ENCODE data around the gene DKK3. TPM values are rescaled to one million over a fixed set of nuclear protein-coding genes. Genes with fewer than 3 reads are reported as not detected.
A peak's percentile ranks its signal among the peaks of the same experiment; 100 is the strongest.

Gene DKK3
- total RNA-seq, 3 donors from 2014 or later (not counting 1 experiment from before 2014, with no cell fraction given): 0.16 to 0.70 TPM; not detected in 1

DNA sequence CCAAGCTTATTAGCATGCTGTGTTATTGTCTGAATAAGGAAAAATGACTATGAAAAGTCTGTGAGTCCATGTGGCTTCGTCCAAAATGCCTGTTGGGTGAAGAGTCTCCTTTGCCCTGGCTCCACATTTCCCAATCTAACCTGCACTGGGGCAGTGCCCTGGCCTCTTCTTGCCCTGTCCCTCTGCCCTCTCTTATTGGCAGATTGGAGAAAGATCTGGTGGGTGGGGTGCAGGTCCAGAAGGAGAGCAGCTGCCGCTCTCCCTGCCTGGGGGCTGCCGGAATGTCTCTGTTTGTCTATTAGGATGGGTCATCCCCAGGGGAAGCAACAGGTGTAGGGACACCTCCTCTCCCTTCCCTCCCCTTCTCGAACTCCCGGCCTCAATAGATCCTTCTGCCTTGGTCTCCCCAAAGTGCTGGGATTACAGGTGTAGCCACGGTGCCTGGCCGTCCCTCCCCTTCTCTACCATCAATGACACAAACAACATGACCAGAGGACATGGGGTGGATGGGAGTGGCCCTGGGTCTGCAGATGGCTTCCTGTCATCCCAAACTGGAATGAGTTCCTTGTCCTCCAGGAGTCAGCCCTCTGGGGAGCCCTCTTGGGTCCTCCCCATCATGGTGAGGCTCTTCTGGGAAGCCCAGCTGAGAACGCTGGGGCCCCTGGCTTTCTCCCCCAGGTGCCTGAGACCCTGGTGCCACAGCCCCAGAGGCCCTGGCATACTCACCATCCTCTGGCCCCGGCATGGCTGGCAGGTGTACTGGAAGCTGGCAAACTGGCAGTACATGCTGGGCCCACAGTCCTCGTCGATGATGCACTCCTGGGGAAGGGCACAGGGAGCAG lies 40.5 kb downstream of the DKK3 start:
- Mint-ChIP-seq H3K27ac (no peak overlapping the region), H3K36me3 (no peaks in the 10 kb centered on the region), H3K4me1 (peaks cover 0 to 9% of the 10 kb centered on the region in 2 donors), H3K4me3 (no peak overlapping the region), H3K9me3 (no peaks in the 10 kb centered on the region), H3K27me3 (ENCODE audit: low read depth in 2 of 2) (peaks cover 0 to 5% of the 10 kb centered on the region in 2 donors)
- Histone ChIP-seq H3K36me3 (ENCODE audit: control insufficient read depth, insufficient read depth, low read length) (no peaks in the 10 kb centered on the region), H3K27me3 (ENCODE audit: control insufficient read depth, insufficient read depth, low read length) (no peaks in the 10 kb centered on the region), H3K9me3 (ENCODE audit: control insufficient read depth, insufficient read depth, low read length) (no peaks in the 10 kb centered on the region), H3K4me3 (ENCODE audit: low read length) (no peak overlapping the region), H3K4me1 (ENCODE audit: control insufficient read depth, insufficient read depth, low read length) (no peaks in the 10 kb centered on the region), H3K27ac (ENCODE audit: low read length) (no peak overlapping the region)
- ATAC-seq (no peak), DNase-seq (no peak)
- intact Hi-C loops (cut with micrococcal nuclease): loop anchor here (5.0 kb wide), 1 partner anchor 171 kb away; no protein-coding TSS in a partner anchor
- 89% methylated on average over 10 of the region's 11 CpGs for WGBS (ENCODE audit: insufficient coverage)
- TF ChIP-seq, protein P1, sequence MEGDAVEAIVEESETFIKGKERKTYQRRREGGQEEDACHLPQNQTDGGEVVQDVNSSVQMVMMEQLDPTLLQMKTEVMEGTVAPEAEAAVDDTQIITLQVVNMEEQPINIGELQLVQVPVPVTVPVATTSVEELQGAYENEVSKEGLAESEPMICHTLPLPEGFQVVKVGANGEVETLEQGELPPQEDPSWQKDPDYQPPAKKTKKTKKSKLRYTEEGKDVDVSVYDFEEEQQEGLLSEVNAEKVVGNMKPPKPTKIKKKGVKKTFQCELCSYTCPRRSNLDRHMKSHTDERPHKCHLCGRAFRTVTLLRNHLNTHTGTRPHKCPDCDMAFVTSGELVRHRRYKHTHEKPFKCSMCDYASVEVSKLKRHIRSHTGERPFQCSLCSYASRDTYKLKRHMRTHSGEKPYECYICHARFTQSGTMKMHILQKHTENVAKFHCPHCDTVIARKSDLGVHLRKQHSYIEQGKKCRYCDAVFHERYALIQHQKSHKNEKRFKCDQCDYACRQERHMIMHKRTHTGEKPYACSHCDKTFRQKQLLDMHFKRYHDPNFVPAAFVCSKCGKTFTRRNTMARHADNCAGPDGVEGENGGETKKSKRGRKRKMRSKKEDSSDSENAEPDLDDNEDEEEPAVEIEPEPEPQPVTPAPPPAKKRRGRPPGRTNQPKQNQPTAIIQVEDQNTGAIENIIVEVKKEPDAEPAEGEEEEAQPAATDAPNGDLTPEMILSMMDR (IDR thresholded peaks at IDR 0.05): no peak

DNA sequence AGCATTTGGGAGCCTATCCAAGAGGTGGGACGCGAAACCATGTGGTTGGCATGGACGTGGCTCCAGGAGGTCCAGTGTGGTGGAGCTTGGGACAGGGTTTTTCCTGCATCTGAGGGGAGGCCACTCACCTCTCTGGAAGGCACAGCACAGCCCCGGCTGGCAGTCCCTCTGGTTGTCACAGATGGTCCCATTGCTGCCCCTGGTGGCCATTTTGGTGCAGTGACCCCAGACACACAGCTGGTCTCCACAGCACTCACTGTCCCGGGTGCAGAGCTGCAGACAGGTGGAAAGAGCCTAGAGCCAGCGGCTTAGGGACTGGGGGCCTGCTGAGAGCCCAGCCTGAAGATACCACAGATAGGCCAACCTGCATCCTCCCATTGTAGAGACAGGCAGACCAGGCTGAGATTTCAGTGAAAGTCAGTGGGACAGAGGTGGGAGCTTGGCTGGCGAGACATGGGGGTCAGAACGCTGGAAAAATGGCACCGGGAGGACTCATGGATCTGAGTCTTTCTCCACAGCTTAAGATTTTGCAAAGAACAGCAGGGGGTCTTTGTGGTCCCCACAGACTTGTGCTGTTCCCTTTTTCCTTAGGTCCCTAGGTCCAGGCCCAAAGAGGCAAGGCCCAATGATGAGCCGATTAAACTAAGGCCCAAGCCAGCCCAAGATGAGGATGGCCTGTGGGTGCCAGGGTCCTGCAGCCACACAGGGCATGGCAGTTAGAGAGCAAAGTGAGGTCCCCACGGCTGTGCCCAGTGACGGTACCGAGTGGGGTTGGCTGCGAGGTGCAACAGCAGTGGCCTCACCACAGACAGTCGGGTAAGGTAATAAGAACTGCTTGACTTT lies 41.4 kb downstream of the DKK3 start:
- TF ChIP-seq, protein P1 (IDR thresholded peaks at IDR 0.05): peak; percentile 66
- no peak overlapping the region for H3K27ac ChIP-seq (ENCODE audit: low read length)
- ATAC-seq: peak; percentile 77 to 97 (median 95)
- no peaks in the 10 kb centered on the region for H3K36me3 ChIP-seq (ENCODE audit: control insufficient read depth, insufficient read depth, low read length)
- DNase-seq: peak; percentile 56 to 80
- H3K27me3 ChIP-seq (ENCODE audit: control insufficient read depth, insufficient read depth, low read length): no peaks in the 10 kb centered on the region
- Mint-ChIP-seq H3K4me3 (no peak overlapping the region), H3K9me3 (no peaks in the 10 kb centered on the region), H3K27me3 (ENCODE audit: low read depth in 2 of 2) (peaks cover 0 to 5% of the 10 kb centered on the region in 2 donors), H3K27ac (no peak overlapping the region), H3K36me3 (no peaks in the 10 kb centered on the region), H3K4me1 (peaks cover 7 to 13% of the 10 kb centered on the region in 2 donors)
- H3K4me3 ChIP-seq (ENCODE audit: low read length): no peak overlapping the region
- WGBS (ENCODE audit: insufficient coverage): 70% methylated on average over 14 of the region's 15 CpGs
- no peaks in the 10 kb centered on the region for H3K9me3 ChIP-seq (ENCODE audit: control insufficient read depth, insufficient read depth, low read length)
- intact Hi-C loops (cut with micrococcal nuclease): loop anchor here (5.0 kb wide), 1 partner anchor 170 kb away; no protein-coding TSS in a partner anchor
- no peaks in the 10 kb centered on the region for H3K4me1 ChIP-seq (ENCODE audit: control insufficient read depth, insufficient read depth, low read length)

DNA sequence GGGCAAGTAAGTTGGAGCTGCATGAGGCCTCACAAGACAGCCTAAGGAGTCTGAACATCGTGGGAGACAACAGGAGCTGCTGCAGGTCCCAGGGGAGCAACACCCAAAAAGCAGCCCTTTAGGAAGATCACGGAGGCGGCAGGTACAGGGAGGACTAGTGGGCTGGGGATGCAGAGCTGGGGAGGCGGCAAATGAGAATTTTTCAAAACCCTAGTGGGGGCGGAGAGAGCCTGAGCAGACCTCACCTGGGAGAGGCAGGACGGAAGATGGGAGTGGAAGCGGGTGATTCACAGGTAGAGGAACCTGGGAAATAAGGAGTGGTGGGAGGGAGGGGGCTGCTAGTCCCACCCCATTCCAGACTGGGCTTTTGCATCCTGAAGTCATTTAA lies 42.1 kb downstream of the DKK3 start:
- 91% methylated on average over 7 of the region's 7 CpGs for WGBS (ENCODE audit: insufficient coverage)
- Histone ChIP-seq H3K27me3 (ENCODE audit: control insufficient read depth, insufficient read depth, low read length) (no peaks in the 10 kb centered on the region), H3K4me1 (ENCODE audit: control insufficient read depth, insufficient read depth, low read length) (peaks cover 4% of the 10 kb centered on the region), H3K4me3 (ENCODE audit: low read length) (no peak overlapping the region), H3K27ac (ENCODE audit: low read length) (no peak overlapping the region), H3K36me3 (ENCODE audit: control insufficient read depth, insufficient read depth, low read length) (no peaks in the 10 kb centered on the region), H3K9me3 (ENCODE audit: control insufficient read depth, insufficient read depth, low read length) (no peaks in the 10 kb centered on the region)
- no peak for ATAC-seq
- Mint-ChIP-seq H3K36me3 (no peaks in the 10 kb centered on the region), H3K27ac (peak overlapping the region in 1 of 2 donors; percentile 38), H3K27me3 (ENCODE audit: low read depth in 2 of 2) (peaks cover 0 to 5% of the 10 kb centered on the region in 2 donors), H3K9me3 (no peaks in the 10 kb centered on the region), H3K4me3 (no peak overlapping the region), H3K4me1 (peaks cover 8 to 15% of the 10 kb centered on the region in 2 donors)
- intact Hi-C loops (cut with micrococcal nuclease): loop anchor here (5.0 kb wide), 1 partner anchor 169 kb away; no protein-coding TSS in a partner anchor
- TF ChIP-seq, protein P1 (IDR thresholded peaks at IDR 0.05): no peak
- DNase-seq: no peak
